ENCODE data around the gene IGFN1. TPM values are rescaled to one million over a fixed set of nuclear protein-coding genes. Genes with fewer than 3 reads are reported as not detected.

Gene IGFN1
- polyA plus RNA-seq, 1 donor from 2014 or later, result not detected

DNA sequence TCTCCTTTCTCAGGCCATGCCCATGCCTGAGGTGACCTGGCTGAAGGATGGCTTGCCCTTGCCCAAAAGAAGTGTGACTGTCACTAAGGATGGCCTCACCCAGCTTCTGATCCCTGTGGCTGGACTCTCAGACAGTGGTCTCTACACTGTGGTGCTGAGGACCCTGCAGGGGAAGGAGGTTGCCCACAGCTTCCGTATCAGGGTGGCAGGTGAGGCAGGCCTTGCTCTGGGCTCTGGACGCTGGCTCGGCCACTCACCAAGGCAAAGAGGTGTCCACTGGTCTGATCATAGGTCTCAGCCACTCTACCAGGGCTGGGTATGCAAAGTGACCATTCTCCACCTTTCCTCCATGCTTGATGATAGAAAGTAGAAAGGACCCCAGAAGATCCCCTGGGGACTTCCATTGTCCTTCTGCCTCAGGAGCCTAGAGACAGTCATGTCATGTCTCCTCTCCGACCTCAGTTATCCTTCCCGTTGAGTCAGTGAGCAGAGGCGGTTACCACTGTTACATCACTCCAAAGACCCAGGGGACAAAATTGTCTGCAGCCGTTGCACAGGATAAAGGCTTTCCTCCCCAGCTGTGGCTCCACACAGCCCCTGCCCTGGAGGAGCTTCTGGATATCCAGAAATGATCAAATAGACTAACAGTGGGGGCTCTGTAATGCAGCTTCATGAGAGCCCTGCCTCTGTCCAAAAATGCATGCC lies 34.2 kb downstream of the IGFN1 start:
- H2AFZ ChIP-seq (ENCODE audit: low read depth, low read length), result no peak overlapping the region
- no peaks in the 10 kb centered on the region for H3K36me3 ChIP-seq (ENCODE audit: insufficient read depth, low read length)
- no peak overlapping the region for H3K9ac ChIP-seq (ENCODE audit: low read length)
- H4K20me1 ChIP-seq (ENCODE audit: insufficient read depth), result no peaks in the 10 kb centered on the region
- H3K4me3 ChIP-seq (ENCODE audit: low read length), result no peak overlapping the region
- no peak overlapping the region for H3K4me2 ChIP-seq (ENCODE audit: low read length)
- H3K79me2 ChIP-seq (replicated peaks; ENCODE audit: insufficient read depth, low read length), result no peaks in the 10 kb centered on the region
- TF ChIP-seq, protein P1, sequence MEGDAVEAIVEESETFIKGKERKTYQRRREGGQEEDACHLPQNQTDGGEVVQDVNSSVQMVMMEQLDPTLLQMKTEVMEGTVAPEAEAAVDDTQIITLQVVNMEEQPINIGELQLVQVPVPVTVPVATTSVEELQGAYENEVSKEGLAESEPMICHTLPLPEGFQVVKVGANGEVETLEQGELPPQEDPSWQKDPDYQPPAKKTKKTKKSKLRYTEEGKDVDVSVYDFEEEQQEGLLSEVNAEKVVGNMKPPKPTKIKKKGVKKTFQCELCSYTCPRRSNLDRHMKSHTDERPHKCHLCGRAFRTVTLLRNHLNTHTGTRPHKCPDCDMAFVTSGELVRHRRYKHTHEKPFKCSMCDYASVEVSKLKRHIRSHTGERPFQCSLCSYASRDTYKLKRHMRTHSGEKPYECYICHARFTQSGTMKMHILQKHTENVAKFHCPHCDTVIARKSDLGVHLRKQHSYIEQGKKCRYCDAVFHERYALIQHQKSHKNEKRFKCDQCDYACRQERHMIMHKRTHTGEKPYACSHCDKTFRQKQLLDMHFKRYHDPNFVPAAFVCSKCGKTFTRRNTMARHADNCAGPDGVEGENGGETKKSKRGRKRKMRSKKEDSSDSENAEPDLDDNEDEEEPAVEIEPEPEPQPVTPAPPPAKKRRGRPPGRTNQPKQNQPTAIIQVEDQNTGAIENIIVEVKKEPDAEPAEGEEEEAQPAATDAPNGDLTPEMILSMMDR (IDR thresholded peaks at IDR 0.05; ENCODE audit: poor library complexity, severe bottlenecking), result no peak
- no peak for TF ChIP-seq EZH2 (IDR thresholded peaks at IDR 0.05; ENCODE audit: borderline replicate concordance, insufficient read depth, low read length, poor library complexity, severe bottlenecking)
- no peak for TF ChIP-seq SMC3 (conservative IDR thresholded peaks at IDR 0.05; ENCODE audit: poor library complexity)
- TF ChIP-seq, protein P2, sequence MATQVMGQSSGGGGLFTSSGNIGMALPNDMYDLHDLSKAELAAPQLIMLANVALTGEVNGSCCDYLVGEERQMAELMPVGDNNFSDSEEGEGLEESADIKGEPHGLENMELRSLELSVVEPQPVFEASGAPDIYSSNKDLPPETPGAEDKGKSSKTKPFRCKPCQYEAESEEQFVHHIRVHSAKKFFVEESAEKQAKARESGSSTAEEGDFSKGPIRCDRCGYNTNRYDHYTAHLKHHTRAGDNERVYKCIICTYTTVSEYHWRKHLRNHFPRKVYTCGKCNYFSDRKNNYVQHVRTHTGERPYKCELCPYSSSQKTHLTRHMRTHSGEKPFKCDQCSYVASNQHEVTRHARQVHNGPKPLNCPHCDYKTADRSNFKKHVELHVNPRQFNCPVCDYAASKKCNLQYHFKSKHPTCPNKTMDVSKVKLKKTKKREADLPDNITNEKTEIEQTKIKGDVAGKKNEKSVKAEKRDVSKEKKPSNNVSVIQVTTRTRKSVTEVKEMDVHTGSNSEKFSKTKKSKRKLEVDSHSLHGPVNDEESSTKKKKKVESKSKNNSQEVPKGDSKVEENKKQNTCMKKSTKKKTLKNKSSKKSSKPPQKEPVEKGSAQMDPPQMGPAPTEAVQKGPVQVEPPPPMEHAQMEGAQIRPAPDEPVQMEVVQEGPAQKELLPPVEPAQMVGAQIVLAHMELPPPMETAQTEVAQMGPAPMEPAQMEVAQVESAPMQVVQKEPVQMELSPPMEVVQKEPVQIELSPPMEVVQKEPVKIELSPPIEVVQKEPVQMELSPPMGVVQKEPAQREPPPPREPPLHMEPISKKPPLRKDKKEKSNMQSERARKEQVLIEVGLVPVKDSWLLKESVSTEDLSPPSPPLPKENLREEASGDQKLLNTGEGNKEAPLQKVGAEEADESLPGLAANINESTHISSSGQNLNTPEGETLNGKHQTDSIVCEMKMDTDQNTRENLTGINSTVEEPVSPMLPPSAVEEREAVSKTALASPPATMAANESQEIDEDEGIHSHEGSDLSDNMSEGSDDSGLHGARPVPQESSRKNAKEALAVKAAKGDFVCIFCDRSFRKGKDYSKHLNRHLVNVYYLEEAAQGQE (IDR thresholded peaks at IDR 0.05; ENCODE audit: borderline replicate concordance), result no peak
- no peak for TF ChIP-seq POLR2AphosphoS5 (IDR thresholded peaks at IDR 0.05)
- TF ChIP-seq EP300 (conservative IDR thresholded peaks at IDR 0.05; ENCODE audit: poor library complexity, severe bottlenecking), result no peak
- TF ChIP-seq TAF1 (IDR thresholded peaks at IDR 0.05; ENCODE audit: low read depth), result no peak
- TF ChIP-seq RAD21 (conservative IDR thresholded peaks at IDR 0.05), result no peak
- no peak for TF ChIP-seq MXI1 (conservative IDR thresholded peaks at IDR 0.05; ENCODE audit: poor library complexity, severe bottlenecking)
- H3K9me3 ChIP-seq (ENCODE audit: low read length), result no peaks in the 10 kb centered on the region
- H3F3A ChIP-seq (ENCODE audit: insufficient read depth, low read length, poor library complexity, severe bottlenecking), result no peaks in the 10 kb centered on the region
- H3K9me2 ChIP-seq (ENCODE audit: insufficient read depth, low read length), result no peaks in the 10 kb centered on the region
- H3K27me3 ChIP-seq (ENCODE audit: insufficient read depth, low read depth, low read length), result no peaks in the 10 kb centered on the region
- no peak overlapping the region for H3K27ac ChIP-seq (ENCODE audit: low read length)

DNA sequence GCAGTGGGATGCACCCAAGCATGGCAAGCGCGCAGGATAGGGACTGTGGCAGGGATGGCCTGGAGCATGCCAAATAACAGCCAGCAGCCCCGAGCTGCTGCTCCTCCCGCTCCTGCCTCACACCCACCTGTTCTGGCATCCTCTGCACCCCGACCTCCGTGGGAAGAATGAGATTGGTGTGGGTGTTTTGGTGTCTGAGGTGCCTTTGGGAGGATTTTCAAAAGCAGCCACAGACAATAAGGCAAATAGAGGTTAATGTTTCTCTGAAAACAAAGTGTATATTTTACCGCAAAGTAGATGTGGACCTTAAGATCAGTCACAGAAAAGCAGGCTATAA lies 35.5 kb downstream of the IGFN1 start:
- TF ChIP-seq, protein P2 (IDR thresholded peaks at IDR 0.05; ENCODE audit: borderline replicate concordance), result no peak
- TF ChIP-seq EZH2 (IDR thresholded peaks at IDR 0.05; ENCODE audit: borderline replicate concordance, insufficient read depth, low read length, poor library complexity, severe bottlenecking) (no peak), POLR2AphosphoS5 (IDR thresholded peaks at IDR 0.05) (no peak), TAF1 (IDR thresholded peaks at IDR 0.05; ENCODE audit: low read depth) (no peak), EP300 (conservative IDR thresholded peaks at IDR 0.05; ENCODE audit: poor library complexity, severe bottlenecking) (no peak), MXI1 (conservative IDR thresholded peaks at IDR 0.05; ENCODE audit: poor library complexity, severe bottlenecking) (no peak)
- H3K27me3 ChIP-seq (ENCODE audit: insufficient read depth, low read depth, low read length), result no peaks in the 10 kb centered on the region

More for the DNA sequence above, 35.5 kb downstream of the IGFN1 start:
- Histone ChIP-seq H3K4me2 (ENCODE audit: low read length) (no peak overlapping the region), H3K9ac (ENCODE audit: low read length) (no peak overlapping the region), H2AFZ (ENCODE audit: low read depth, low read length) (no peak overlapping the region), H3F3A (ENCODE audit: insufficient read depth, low read length, poor library complexity, severe bottlenecking) (no peaks in the 10 kb centered on the region), H3K4me3 (ENCODE audit: low read length) (no peak overlapping the region), H3K79me2 (replicated peaks; ENCODE audit: insufficient read depth, low read length) (no peaks in the 10 kb centered on the region), H3K9me2 (ENCODE audit: insufficient read depth, low read length) (no peaks in the 10 kb centered on the region), H3K9me3 (ENCODE audit: low read length) (no peaks in the 10 kb centered on the region), H3K36me3 (ENCODE audit: insufficient read depth, low read length) (no peaks in the 10 kb centered on the region), H4K20me1 (ENCODE audit: insufficient read depth) (no peaks in the 10 kb centered on the region), H3K27ac (ENCODE audit: low read length) (no peak overlapping the region)
